Spinal cord (tissue), 10 donors: ENCODE measurements around the gene PPP6C. TPM values are rescaled to one million over a fixed set of nuclear protein-coding genes. Genes with fewer than 3 reads are reported as not detected.

Experiments
- DNase-seq, 6 donors: peaks; one replicate each; pipeline versions ENCODE4 v3.0.0 to v3.0.0-alpha.2; 2013 to 2015; ENCODE audit warnings: low spot score in 6 of 6, low read depth in 4 of 6
- H3K27ac ChIP-seq: one replicate; pipeline ENCODE4 v1.5.1; 2013; ENCODE audit warnings: low read depth, low read length, control low read depth
- H3K27me3 ChIP-seq: one replicate; pipeline ENCODE4 v1.6.1; 2013; ENCODE audit warnings: low read length; ENCODE audit not compliant: control insufficient read depth, insufficient read depth
- H3K36me3 ChIP-seq: one replicate; pipeline ENCODE4 v1.6.1; 2013; ENCODE audit warnings: low read length; ENCODE audit not compliant: control insufficient read depth, insufficient read depth
- H3K4me1 ChIP-seq: one replicate; pipeline ENCODE4 v1.6.1; 2013; ENCODE audit warnings: low read length; ENCODE audit not compliant: control insufficient read depth, insufficient read depth
- H3K4me3 ChIP-seq: one replicate; pipeline ENCODE4 v1.5.1; 2013; ENCODE audit warnings: low read depth, low read length, control low read depth
- H3K9me3 ChIP-seq: one replicate; pipeline ENCODE4 v1.6.1; 2013; ENCODE audit warnings: low read length; ENCODE audit not compliant: control insufficient read depth, insufficient read depth
- WGBS: methylation state at CpG from one replicate; pipeline ENCODE4 v1.1.5; 2013; ENCODE audit warnings: missing lambda C conversion rate; ENCODE audit not compliant: insufficient coverage; 5-methylcytosine and 5-hydroxymethylcytosine counted together
- polyA plus RNA-seq, 2 donors: library from polyadenylated mRNA; unstranded; fragments of 120-200 nt; gene quantifications; one replicate each; pipeline ENCODE4 v1.2.1, GENCODE V29; 2013; ENCODE audit not compliant: insufficient read length in 2 of 2
- total RNA-seq, 2 donors: library from RNA; depleted of rRNA in 1 of 2; stranded (reverse); fragments of 120-200 nt in 1 of 2; fragments of >200 nt in 1 of 2; gene quantifications; one replicate each; pipeline versions ENCODE4 v1.2.3 to v1.2.4, GENCODE V29; 2013 to 2014
- donor health status: healthy.

PPP6C gene
- total and polyA plus RNA-seq, 4 donors = 26.6 to 48.9 (median 43.1) TPM

GRCh38 chr9:125146247-125146646 is 43.4 kb downstream of the PPP6C start:
- Histone ChIP-seq H3K9me3 (no peaks in the 10 kb centered on the region), H3K4me3 (no peak overlapping the region), H3K27me3 (no peaks in the 10 kb centered on the region), H3K36me3 (peaks cover 10% of the 10 kb centered on the region), H3K4me1 (peaks cover 4% of the 10 kb centered on the region), H3K27ac (no peak overlapping the region)
- no peak for DNase-seq
- WGBS = no CpG with 5 or more reads among the region's 4 CpGs

GRCh38 chr9:125145425-125145824 is 44.2 kb downstream of the PPP6C start:
- H3K4me1 ChIP-seq = peaks cover 4% of the 10 kb centered on the region
- H3K9me3 ChIP-seq = no peaks in the 10 kb centered on the region
- no peak overlapping the region for H3K27ac ChIP-seq
- WGBS = no CpG with 5 or more reads among the region's 4 CpGs
- no peak overlapping the region for H3K4me3 ChIP-seq
- H3K36me3 ChIP-seq = peaks cover 2% of the 10 kb centered on the region
- no peaks in the 10 kb centered on the region for H3K27me3 ChIP-seq
- no peak for DNase-seq

GRCh38 chr9:125143377-125144090 is 46.1 kb downstream of the PPP6C start, which contains the start of gene SCAI:
TSS of gene SCAI (minus strand) at chr9:125143528. CDS start at chr9:125143437, 91 bp downstream.
- H3K4me3 ChIP-seq = peak within 1 kb of the TSS; percentile 47
- H3K9me3 ChIP-seq = no peaks in the 10 kb centered on the region
- H3K27ac ChIP-seq = no peak within 1 kb of the TSS
- under 1% methylated on average over 43 of the region's 46 CpGs for WGBS
- peak; percentile 93 to 100 (median 97) for DNase-seq
- peaks cover 6% of the 10 kb centered on the region for H3K36me3 ChIP-seq
- H3K27me3 ChIP-seq = no peaks in the 10 kb centered on the region
- H3K4me1 ChIP-seq = peaks cover 9% of the 10 kb centered on the region

- peak in 2 of 6 donors; percentile 22 to 57 for DNase-seq
- WGBS = 1% methylated on average over 46 of the region's 54 CpGs
- H3K27me3 ChIP-seq = no peaks in the 10 kb centered on the region
Observed at GRCh38 chr9:125142560-125143376, 46.8 kb downstream of the PPP6C start.

GRCh38 chr9:125141751-125142150 is 47.9 kb downstream of the PPP6C start:
- H3K4me3 ChIP-seq = no peak overlapping the region
- 50% methylated on average over 1 of the region's 4 CpGs for WGBS
- H3K27me3 ChIP-seq = no peaks in the 10 kb centered on the region

More at GRCh38 chr9:125142560-125143376, 46.8 kb downstream of the PPP6C start:
- H3K4me3 ChIP-seq = peak overlapping the region; percentile 47
- no peak overlapping the region for H3K27ac ChIP-seq
- peaks cover 6% of the 10 kb centered on the region for H3K36me3 ChIP-seq
- H3K4me1 ChIP-seq = peaks cover 9% of the 10 kb centered on the region
- no peaks in the 10 kb centered on the region for H3K9me3 ChIP-seq

GRCh38 chr9:125141251-125141650 is 48.4 kb downstream of the PPP6C start:
- H3K9me3 ChIP-seq = no peaks in the 10 kb centered on the region
- H3K4me3 ChIP-seq = no peak overlapping the region
- H3K27me3 ChIP-seq = no peaks in the 10 kb centered on the region
- H3K27ac ChIP-seq = no peak overlapping the region
- peaks cover 9% of the 10 kb centered on the region for H3K4me1 ChIP-seq
- H3K36me3 ChIP-seq = peaks cover 6% of the 10 kb centered on the region
- WGBS = no CpG with 5 or more reads among the region's 3 CpGs
- DNase-seq = no peak

More at GRCh38 chr9:125141751-125142150, 47.9 kb downstream of the PPP6C start:
- DNase-seq = no peak
- Histone ChIP-seq H3K27ac (no peak overlapping the region), H3K36me3 (peaks cover 6% of the 10 kb centered on the region), H3K4me1 (peaks cover 9% of the 10 kb centered on the region), H3K9me3 (no peaks in the 10 kb centered on the region)

GRCh38 chr9:125140576-125140975 is 49.0 kb downstream of the PPP6C start:
- H3K4me1 ChIP-seq = peaks cover 9% of the 10 kb centered on the region
- no peak for DNase-seq
- no peak overlapping the region for H3K27ac ChIP-seq
- no peak overlapping the region for H3K4me3 ChIP-seq
- no CpG with 5 or more reads among the region's 1 CpG for WGBS
- H3K27me3 ChIP-seq = no peaks in the 10 kb centered on the region
- no peaks in the 10 kb centered on the region for H3K9me3 ChIP-seq
- H3K36me3 ChIP-seq = peaks cover 6% of the 10 kb centered on the region

GRCh38 chr9:125137200-125137599 is 52.4 kb downstream of the PPP6C start:
- no peak overlapping the region for H3K27ac ChIP-seq

GRCh38 chr9:125134976-125135375 is 54.6 kb downstream of the PPP6C start:
- no peak overlapping the region for H3K4me3 ChIP-seq
- peaks cover 2% of the 10 kb centered on the region for H3K4me1 ChIP-seq
- H3K27me3 ChIP-seq = no peaks in the 10 kb centered on the region
- DNase-seq = no peak
- H3K36me3 ChIP-seq = peaks cover 2% of the 10 kb centered on the region
- no peaks in the 10 kb centered on the region for H3K9me3 ChIP-seq
- no peak overlapping the region for H3K27ac ChIP-seq

More at GRCh38 chr9:125137200-125137599, 52.4 kb downstream of the PPP6C start:
- Histone ChIP-seq H3K4me3 (no peak overlapping the region), H3K27me3 (no peaks in the 10 kb centered on the region), H3K9me3 (no peaks in the 10 kb centered on the region), H3K4me1 (peaks cover 5% of the 10 kb centered on the region), H3K36me3 (peaks cover 6% of the 10 kb centered on the region)
- WGBS = 93% methylated on average over 3 of the region's 4 CpGs
- DNase-seq = no peak
